ENCODE results near the gene INTS2.
"Not testable (repeated sequence)": the region's sequence is repeated elsewhere in the genome, so short reads cannot be mapped to it uniquely, and the experiment has no call there.

The INTS2 gene

GRCh38 chr17:61849674-61850073 is 78.1 kb downstream of the INTS2 start:
- DNase-seq (ENCODE audit: low spot score), result no peak

- no peak for DNase-seq (ENCODE audit: low spot score)
Observed at GRCh38 chr17:61848896-61849295, 78.9 kb downstream of the INTS2 start.

- no peak for DNase-seq (ENCODE audit: low spot score)
Observed at GRCh38 chr17:61848247-61848646, 79.5 kb downstream of the INTS2 start.

GRCh38 chr17:61847659-61848058 is 80.1 kb downstream of the INTS2 start:
- DNase-seq (ENCODE audit: low spot score), result no peak

- no peak for DNase-seq (ENCODE audit: low spot score)
Observed at GRCh38 chr17:61846761-61847375, 80.9 kb downstream of the INTS2 start.

GRCh38 chr17:61846088-61846487 is 81.7 kb downstream of the INTS2 start:
- DNase-seq (ENCODE audit: low spot score), result no peak

GRCh38 chr17:61843435-61843834 is 84.3 kb downstream of the INTS2 start:
- no peak for DNase-seq (ENCODE audit: low spot score)

GRCh38 chr17:61842899-61843298 is 84.9 kb downstream of the INTS2 start:
- DNase-seq (ENCODE audit: low spot score), result no peak

GRCh38 chr17:61839300-61839786 is 88.4 kb downstream of the INTS2 start:
- no peak for DNase-seq (ENCODE audit: low spot score)

- peak; percentile 60 for DNase-seq (ENCODE audit: low spot score)
Observed at GRCh38 chr17:61837175-61838051, 90.4 kb downstream of the INTS2 start.

- DNase-seq (ENCODE audit: low spot score), result no peak
Observed at GRCh38 chr17:61836266-61837174, 91.3 kb downstream of the INTS2 start.

GRCh38 chr17:61835606-61836005 is 92.2 kb downstream of the INTS2 start:
- no peak for DNase-seq (ENCODE audit: low spot score)

- DNase-seq (ENCODE audit: low spot score), result no peak
Observed at GRCh38 chr17:61834610-61835009, 93.2 kb downstream of the INTS2 start.

- peak; percentile 81 for DNase-seq (ENCODE audit: low spot score)
Observed at GRCh38 chr17:61833536-61834193, 94.1 kb downstream of the INTS2 start.

GRCh38 chr17:61832463-61832862 is 95.3 kb downstream of the INTS2 start:
- DNase-seq (ENCODE audit: low spot score), result no peak

GRCh38 chr17:61831099-61831498 is 96.7 kb downstream of the INTS2 start:
- DNase-seq (ENCODE audit: low spot score), result no peak

- no peak for DNase-seq (ENCODE audit: low spot score)
Observed at GRCh38 chr17:61828694-61829093, 99.1 kb downstream of the INTS2 start.

- no peak for DNase-seq (ENCODE audit: low spot score)
Observed at GRCh38 chr17:61827649-61828395, 100.0 kb downstream of the INTS2 start.

- DNase-seq (ENCODE audit: low spot score), result not testable (repeated sequence)
Observed at GRCh38 chr17:61826866-61827265, 100.9 kb downstream of the INTS2 start.

- not testable (repeated sequence) for DNase-seq (ENCODE audit: low spot score)
Observed at GRCh38 chr17:61826198-61826597, 101.6 kb downstream of the INTS2 start.

Measured in kidney tubule cell (primary cell).